WTC11 (cell line): Measurements from ENCODE around the gene PUDP. TPM values are rescaled to one million over a fixed set of nuclear protein-coding genes. Genes with fewer than 3 reads are reported as not detected.
"Not testable (repeated sequence)": the region's sequence is repeated elsewhere in the genome, so short reads cannot be mapped to it uniquely, and the experiment has no call there.

Source experiments
- ATAC-seq: fragments of 200-7000 bp; cut with Tn5 transposase; 2 replicates; pipeline ENCODE4 v1.10.0; 2021; ENCODE audit warnings: mild to moderate bottlenecking, moderate library complexity
- CTCF ChIA-PET: fragments of 300-600 bp; sonication (Branson Sonifier 250); formaldehyde crosslinking; loops from one replicate; lab custom pipeline; 2021; ENCODE audit warnings: antibody characterized with exemption; lab: Charles Lee
- POLR2A ChIA-PET: fragments of 350-600 bp; sonication (Branson Sonifier 250); formaldehyde crosslinking; loops from one replicate; lab custom pipeline; 2021; ENCODE audit warnings: antibody characterized with exemption; lab: Charles Lee
- DNase-seq: peaks from one replicate; pipeline ENCODE4 v3.0.0; 2021; ENCODE audit warnings: low spot score
- H3K27ac Mint-ChIP-seq: 2 replicates; pipeline ENCODE4 v1.8.0; 2021; ENCODE audit warnings: mixed read lengths
- H3K27me3 Mint-ChIP-seq: 2 replicates; pipeline ENCODE4 v1.8.0; 2021; ENCODE audit warnings: low read depth, mild to moderate bottlenecking, moderate library complexity, mixed read lengths
- H3K36me3 Mint-ChIP-seq: 2 replicates; pipeline ENCODE4 v1.8.0; 2021; ENCODE audit warnings: mixed read lengths
- H3K4me1 Mint-ChIP-seq: 2 replicates; pipeline ENCODE4 v1.8.0; 2022; ENCODE audit warnings: mixed read lengths
- H3K4me3 Mint-ChIP-seq: 2 replicates; pipeline ENCODE4 v1.8.0; 2021; ENCODE audit warnings: mild to moderate bottlenecking, moderate library complexity, mixed read lengths
- H3K9me3 Mint-ChIP-seq: 2 replicates; pipeline ENCODE4 v1.8.0; 2021; ENCODE audit warnings: mixed read lengths
- ELF4 ChIP-seq: sonication (generic); formaldehyde crosslinking; IDR thresholded peaks from 2 replicates; pipeline ENCODE4 v1.8.1; 2022; ENCODE audit warnings: low read depth, mild to moderate bottlenecking, moderate library complexity, missing genetic modification reagents
- FOXJ3 ChIP-seq: sonication (generic); formaldehyde crosslinking; IDR thresholded peaks from 2 replicates; pipeline ENCODE4 v1.9.0; 2021; ENCODE audit warnings: missing genetic modification reagents, mild to moderate bottlenecking, borderline replicate concordance
- FOXK1 ChIP-seq: sonication (generic); formaldehyde crosslinking; IDR thresholded peaks from 2 replicates; pipeline ENCODE4 v1.8.0; 2022; ENCODE audit warnings: mild to moderate bottlenecking, moderate library complexity, missing genetic modification reagents
- FOXP1 ChIP-seq: sonication (generic); formaldehyde crosslinking; IDR thresholded peaks from 2 replicates; pipeline ENCODE4 v1.8.0; 2022; ENCODE audit warnings: missing genetic modification reagents, mild to moderate bottlenecking, moderate library complexity, borderline replicate concordance
- GTF2I ChIP-seq: fragments of 250-450 bp; sonication (Bioruptor Pico); conservative IDR thresholded peaks from 2 replicates; pipeline ENCODE4 v1.4.0; 2021; ENCODE audit warnings: mild to moderate bottlenecking
- MYBL2 ChIP-seq: sonication (generic); formaldehyde crosslinking; IDR thresholded peaks from 2 replicates; pipeline ENCODE4 v1.8.1; 2023; ENCODE audit warnings: mild to moderate bottlenecking, moderate library complexity, missing genetic modification reagents
- NFYB ChIP-seq: sonication (generic); formaldehyde crosslinking; conservative IDR thresholded peaks from 2 replicates; pipeline ENCODE4 v1.8.0; 2022; ENCODE audit warnings: low read depth, missing genetic modification reagents
- NR2C2 ChIP-seq: sonication (generic); formaldehyde crosslinking; IDR thresholded peaks from 2 replicates; pipeline ENCODE4 v1.8.0; 2022; ENCODE audit warnings: mild to moderate bottlenecking, missing genetic modification reagents
- OVOL2 ChIP-seq: fragments of 250-450 bp; sonication (Bioruptor Pico); IDR thresholded peaks from 2 replicates; pipeline ENCODE4 v1.9.0; 2021; ENCODE audit warnings: mild to moderate bottlenecking, borderline replicate concordance
- PRRX2 ChIP-seq: fragments of 250-450 bp; sonication (Bioruptor Pico); IDR thresholded peaks from 2 replicates; pipeline ENCODE4 v1.8.0; 2021; ENCODE audit warnings: mild to moderate bottlenecking
- TCF7 ChIP-seq: sonication (generic); formaldehyde crosslinking; IDR thresholded peaks from 2 replicates; pipeline ENCODE4 v1.8.0; 2022; ENCODE audit warnings: mild to moderate bottlenecking, low read depth, missing genetic modification reagents, moderate library complexity
- USF1 ChIP-seq: sonication (generic); formaldehyde crosslinking; IDR thresholded peaks from 2 replicates; pipeline ENCODE4 v1.8.0; 2022; ENCODE audit warnings: mild to moderate bottlenecking, missing genetic modification reagents
- ZBTB43 ChIP-seq: sonication (generic); formaldehyde crosslinking; IDR thresholded peaks from 2 replicates; pipeline ENCODE4 v1.8.1; 2023; ENCODE audit warnings: mild to moderate bottlenecking, missing genetic modification reagents
- ZNF512 ChIP-seq: sonication (generic); formaldehyde crosslinking; IDR thresholded peaks from 2 replicates; pipeline ENCODE4 v1.8.1; 2022; ENCODE audit warnings: missing genetic modification reagents, borderline replicate concordance
- total RNA-seq: library from RNA; stranded (reverse); gene quantifications from 3 replicates; pipeline ENCODE4 v1.2.3, GENCODE V29; 2021
- TF ChIP-seq, protein P1 (sequence below): sonication (generic); formaldehyde crosslinking; IDR thresholded peaks from 2 replicates; pipeline ENCODE4 v1.8.1; 2023; ENCODE audit warnings: mild to moderate bottlenecking, missing genetic modification reagents, borderline replicate concordance
- TF ChIP-seq, protein P2 (sequence below): fragments of 250-450 bp; sonication (Bioruptor Pico); IDR thresholded peaks from 2 replicates; pipeline ENCODE4 v2.1.2; 2022; ENCODE audit warnings: mild to moderate bottlenecking, moderate library complexity
- TF ChIP-seq, protein P3 (sequence below): sonication (generic); formaldehyde crosslinking; IDR thresholded peaks from 2 replicates; pipeline ENCODE4 v1.8.0; 2022; ENCODE audit warnings: mild to moderate bottlenecking, missing genetic modification reagents

Gene PUDP
- total RNA-seq, 1 experiment from 2014 or later, result 20.8 TPM

GRCh38 chrX:7024850-7025249 is 123.1 kb downstream of the PUDP start:
- H3K27ac Mint-ChIP-seq, result no peak overlapping the region
- ATAC-seq (no peak), DNase-seq (no peak)
- ChIA-PET POLR2A (no interaction called here), CTCF (interaction anchor here (0.7 kb wide), 1 partner anchor 802 kb away, joined by 4 read pairs; no protein-coding TSS in a partner anchor)
- H3K9me3 Mint-ChIP-seq, result no peaks in the 10 kb centered on the region
- no peak for TF ChIP-seq ELF4 (CRISPR knock-in tag)
- TF ChIP-seq ZBTB43 (CRISPR knock-in tag), result no peak
- no peak for TF ChIP-seq ZNF512 (CRISPR knock-in tag)
- no peak for TF ChIP-seq NR2C2 (CRISPR knock-in tag)
- H3K36me3 Mint-ChIP-seq, result no peaks in the 10 kb centered on the region
- no peaks in the 10 kb centered on the region for H3K4me1 Mint-ChIP-seq
- H3K4me3 Mint-ChIP-seq, result no peak overlapping the region
- no peaks in the 10 kb centered on the region for H3K27me3 Mint-ChIP-seq

DNA sequence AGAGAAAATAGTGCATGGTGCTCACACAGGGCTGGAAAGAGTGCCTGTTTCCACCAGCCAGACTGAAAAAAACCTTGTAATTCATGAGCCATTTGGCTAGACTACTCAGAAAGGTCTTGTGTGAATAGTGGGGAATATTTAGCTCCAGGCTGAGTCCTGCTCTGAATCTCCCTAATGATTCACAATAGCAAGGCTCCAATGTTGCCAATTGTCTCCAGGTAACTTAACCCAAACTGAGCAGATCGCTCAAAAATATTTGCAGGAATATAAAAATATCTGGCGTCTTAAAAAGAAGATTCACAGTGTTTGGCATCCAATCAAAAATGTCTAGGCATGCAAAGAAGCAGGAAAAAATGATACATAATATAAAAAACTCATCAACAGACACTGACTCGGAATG is 125.0 kb downstream of the PUDP start:
- DNase-seq, CTCF ChIA-PET, ATAC-seq, H3K36me3 Mint-ChIP-seq, H3K9me3 Mint-ChIP-seq, H3K27ac Mint-ChIP-seq, H3K4me3 Mint-ChIP-seq, H3K4me1 Mint-ChIP-seq, POLR2A ChIA-PET, H3K27me3 Mint-ChIP-seq: not testable (repeated sequence)

DNA sequence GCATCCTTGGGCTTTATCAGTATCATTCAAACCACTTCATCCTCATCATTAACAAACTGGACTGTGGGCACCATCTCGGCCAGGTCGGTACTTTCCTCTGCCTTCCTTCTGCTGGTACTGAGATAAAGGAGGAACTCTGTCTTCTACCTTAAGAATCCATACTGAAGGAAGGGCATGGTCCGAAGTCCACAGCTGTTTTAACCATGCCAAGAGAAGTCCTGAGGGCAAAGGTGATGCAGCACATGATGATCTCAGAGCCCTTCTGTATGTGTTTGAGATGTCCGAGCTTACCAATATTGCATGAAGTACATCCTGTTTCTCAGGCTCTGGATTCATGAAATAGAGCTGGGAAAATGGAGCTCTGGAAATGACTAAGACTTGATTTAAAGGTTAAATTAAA is 126.0 kb downstream of the PUDP start:
- Mint-ChIP-seq H3K4me1 (peaks cover 4% of the 10 kb centered on the region; the same call in 1 of the 2 replicates), H3K9me3 (no peaks in the 10 kb centered on the region), H3K27ac (no peak overlapping the region), H3K4me3 (no peak overlapping the region), H3K36me3 (no peaks in the 10 kb centered on the region), H3K27me3 (no peaks in the 10 kb centered on the region)
- TF ChIP-seq NFYB (CRISPR knock-in tag) (no peak), FOXP1 (CRISPR knock-in tag) (no peak), TCF7 (CRISPR knock-in tag) (no peak), FOXJ3 (no peak), FOXK1 (CRISPR knock-in tag) (no peak), PRRX2 (CRISPR knock-in tag) (no peak), OVOL2 (CRISPR knock-in tag) (no peak), USF1 (CRISPR knock-in tag) (no peak), GTF2I (CRISPR knock-in tag) (no peak), MYBL2 (CRISPR knock-in tag) (no peak)
- TF ChIP-seq, protein P1, sequence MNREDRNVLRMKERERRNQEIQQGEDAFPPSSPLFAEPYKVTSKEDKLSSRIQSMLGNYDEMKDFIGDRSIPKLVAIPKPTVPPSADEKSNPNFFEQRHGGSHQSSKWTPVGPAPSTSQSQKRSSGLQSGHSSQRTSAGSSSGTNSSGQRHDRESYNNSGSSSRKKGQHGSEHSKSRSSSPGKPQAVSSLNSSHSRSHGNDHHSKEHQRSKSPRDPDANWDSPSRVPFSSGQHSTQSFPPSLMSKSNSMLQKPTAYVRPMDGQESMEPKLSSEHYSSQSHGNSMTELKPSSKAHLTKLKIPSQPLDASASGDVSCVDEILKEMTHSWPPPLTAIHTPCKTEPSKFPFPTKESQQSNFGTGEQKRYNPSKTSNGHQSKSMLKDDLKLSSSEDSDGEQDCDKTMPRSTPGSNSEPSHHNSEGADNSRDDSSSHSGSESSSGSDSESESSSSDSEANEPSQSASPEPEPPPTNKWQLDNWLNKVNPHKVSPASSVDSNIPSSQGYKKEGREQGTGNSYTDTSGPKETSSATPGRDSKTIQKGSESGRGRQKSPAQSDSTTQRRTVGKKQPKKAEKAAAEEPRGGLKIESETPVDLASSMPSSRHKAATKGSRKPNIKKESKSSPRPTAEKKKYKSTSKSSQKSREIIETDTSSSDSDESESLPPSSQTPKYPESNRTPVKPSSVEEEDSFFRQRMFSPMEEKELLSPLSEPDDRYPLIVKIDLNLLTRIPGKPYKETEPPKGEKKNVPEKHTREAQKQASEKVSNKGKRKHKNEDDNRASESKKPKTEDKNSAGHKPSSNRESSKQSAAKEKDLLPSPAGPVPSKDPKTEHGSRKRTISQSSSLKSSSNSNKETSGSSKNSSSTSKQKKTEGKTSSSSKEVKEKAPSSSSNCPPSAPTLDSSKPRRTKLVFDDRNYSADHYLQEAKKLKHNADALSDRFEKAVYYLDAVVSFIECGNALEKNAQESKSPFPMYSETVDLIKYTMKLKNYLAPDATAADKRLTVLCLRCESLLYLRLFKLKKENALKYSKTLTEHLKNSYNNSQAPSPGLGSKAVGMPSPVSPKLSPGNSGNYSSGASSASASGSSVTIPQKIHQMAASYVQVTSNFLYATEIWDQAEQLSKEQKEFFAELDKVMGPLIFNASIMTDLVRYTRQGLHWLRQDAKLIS (CRISPR knock-in tag), result no peak
- TF ChIP-seq, protein P2, sequence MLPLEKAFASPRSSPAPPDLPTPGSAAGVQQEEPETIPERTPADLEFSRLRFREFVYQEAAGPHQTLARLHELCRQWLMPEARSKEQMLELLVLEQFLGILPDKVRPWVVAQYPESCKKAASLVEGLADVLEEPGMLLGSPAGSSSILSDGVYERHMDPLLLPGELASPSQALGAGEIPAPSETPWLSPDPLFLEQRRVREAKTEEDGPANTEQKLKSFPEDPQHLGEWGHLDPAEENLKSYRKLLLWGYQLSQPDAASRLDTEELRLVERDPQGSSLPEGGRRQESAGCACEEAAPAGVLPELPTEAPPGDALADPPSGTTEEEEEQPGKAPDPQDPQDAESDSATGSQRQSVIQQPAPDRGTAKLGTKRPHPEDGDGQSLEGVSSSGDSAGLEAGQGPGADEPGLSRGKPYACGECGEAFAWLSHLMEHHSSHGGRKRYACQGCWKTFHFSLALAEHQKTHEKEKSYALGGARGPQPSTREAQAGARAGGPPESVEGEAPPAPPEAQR (CRISPR knock-in tag), result no peak
- TF ChIP-seq, protein P3, sequence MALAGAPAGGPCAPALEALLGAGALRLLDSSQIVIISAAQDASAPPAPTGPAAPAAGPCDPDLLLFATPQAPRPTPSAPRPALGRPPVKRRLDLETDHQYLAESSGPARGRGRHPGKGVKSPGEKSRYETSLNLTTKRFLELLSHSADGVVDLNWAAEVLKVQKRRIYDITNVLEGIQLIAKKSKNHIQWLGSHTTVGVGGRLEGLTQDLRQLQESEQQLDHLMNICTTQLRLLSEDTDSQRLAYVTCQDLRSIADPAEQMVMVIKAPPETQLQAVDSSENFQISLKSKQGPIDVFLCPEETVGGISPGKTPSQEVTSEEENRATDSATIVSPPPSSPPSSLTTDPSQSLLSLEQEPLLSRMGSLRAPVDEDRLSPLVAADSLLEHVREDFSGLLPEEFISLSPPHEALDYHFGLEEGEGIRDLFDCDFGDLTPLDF, result no peak
- ATAC-seq (no peak), DNase-seq (no peak)
- ChIA-PET POLR2A (no interaction called here), CTCF (no interaction called here)
